Measurements from ENCODE around the gene ISL2. TPM values are rescaled to one million over a fixed set of nuclear protein-coding genes. Genes with fewer than 3 reads are reported as not detected.
A peak's percentile ranks its signal among the peaks of the same experiment; 100 is the strongest.

The ISL2 gene
- total and polyA plus RNA-seq, 9 of the 15 experiments (the other 6 are each of a cell fraction or from before 2014, with no cell fraction given), result 0.15 to 23.7 (median 4.0) TPM

DNA sequence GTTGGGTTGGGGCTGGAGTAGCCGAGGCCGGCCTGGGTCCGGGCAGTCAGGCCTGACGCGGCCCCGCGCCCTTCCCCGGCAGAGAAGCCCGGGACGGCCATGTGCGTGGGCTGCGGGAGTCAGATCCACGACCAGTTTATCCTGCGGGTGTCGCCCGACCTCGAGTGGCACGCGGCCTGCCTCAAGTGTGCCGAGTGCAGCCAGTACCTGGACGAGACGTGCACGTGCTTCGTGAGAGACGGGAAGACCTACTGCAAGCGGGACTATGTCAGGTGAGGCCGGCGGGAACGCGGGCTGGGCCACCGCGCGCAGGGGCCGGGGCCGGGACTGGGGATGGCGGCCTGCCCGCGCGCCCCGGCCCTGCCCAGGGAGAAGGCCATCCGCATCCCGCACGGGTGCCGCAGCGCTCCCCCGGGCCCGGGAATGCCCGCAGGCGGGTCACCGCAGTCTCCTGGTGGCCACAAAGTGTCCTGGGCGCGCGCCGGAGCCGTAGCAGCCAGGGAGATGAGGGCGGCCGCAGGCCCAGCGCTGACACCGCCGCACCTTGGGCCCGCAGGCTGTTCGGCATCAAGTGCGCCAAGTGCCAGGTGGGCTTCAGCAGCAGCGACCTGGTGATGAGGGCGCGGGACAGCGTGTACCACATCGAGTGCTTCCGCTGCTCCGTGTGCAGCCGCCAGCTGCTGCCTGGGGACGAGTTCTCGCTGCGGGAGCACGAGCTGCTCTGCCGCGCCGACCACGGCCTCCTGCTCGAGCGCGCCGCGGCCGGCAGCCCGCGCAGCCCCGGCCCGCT is 1.3 kb downstream of the ISL2 start (continued):
- no peak for TF ChIP-seq COPS2 (conservative IDR thresholded peaks at IDR 0.05)
- no peak for TF ChIP-seq EP300 (IDR thresholded peaks at IDR 0.05; ENCODE audit: low read length)
- TF ChIP-seq, protein P1, sequence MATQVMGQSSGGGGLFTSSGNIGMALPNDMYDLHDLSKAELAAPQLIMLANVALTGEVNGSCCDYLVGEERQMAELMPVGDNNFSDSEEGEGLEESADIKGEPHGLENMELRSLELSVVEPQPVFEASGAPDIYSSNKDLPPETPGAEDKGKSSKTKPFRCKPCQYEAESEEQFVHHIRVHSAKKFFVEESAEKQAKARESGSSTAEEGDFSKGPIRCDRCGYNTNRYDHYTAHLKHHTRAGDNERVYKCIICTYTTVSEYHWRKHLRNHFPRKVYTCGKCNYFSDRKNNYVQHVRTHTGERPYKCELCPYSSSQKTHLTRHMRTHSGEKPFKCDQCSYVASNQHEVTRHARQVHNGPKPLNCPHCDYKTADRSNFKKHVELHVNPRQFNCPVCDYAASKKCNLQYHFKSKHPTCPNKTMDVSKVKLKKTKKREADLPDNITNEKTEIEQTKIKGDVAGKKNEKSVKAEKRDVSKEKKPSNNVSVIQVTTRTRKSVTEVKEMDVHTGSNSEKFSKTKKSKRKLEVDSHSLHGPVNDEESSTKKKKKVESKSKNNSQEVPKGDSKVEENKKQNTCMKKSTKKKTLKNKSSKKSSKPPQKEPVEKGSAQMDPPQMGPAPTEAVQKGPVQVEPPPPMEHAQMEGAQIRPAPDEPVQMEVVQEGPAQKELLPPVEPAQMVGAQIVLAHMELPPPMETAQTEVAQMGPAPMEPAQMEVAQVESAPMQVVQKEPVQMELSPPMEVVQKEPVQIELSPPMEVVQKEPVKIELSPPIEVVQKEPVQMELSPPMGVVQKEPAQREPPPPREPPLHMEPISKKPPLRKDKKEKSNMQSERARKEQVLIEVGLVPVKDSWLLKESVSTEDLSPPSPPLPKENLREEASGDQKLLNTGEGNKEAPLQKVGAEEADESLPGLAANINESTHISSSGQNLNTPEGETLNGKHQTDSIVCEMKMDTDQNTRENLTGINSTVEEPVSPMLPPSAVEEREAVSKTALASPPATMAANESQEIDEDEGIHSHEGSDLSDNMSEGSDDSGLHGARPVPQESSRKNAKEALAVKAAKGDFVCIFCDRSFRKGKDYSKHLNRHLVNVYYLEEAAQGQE (IDR thresholded peaks at IDR 0.05; ENCODE audit: borderline replicate concordance), result no peak
- TF ChIP-seq, protein P1 (CRISPR knock-in tag; IDR thresholded peaks at IDR 0.05; ENCODE audit: low read depth), result 0 out of 2 replicates have a peak, but pooled peaks have one; percentile 45
- TF ChIP-seq CBFA2T3 (IDR thresholded peaks at IDR 0.05), result no peak
- TF ChIP-seq, protein P2, sequence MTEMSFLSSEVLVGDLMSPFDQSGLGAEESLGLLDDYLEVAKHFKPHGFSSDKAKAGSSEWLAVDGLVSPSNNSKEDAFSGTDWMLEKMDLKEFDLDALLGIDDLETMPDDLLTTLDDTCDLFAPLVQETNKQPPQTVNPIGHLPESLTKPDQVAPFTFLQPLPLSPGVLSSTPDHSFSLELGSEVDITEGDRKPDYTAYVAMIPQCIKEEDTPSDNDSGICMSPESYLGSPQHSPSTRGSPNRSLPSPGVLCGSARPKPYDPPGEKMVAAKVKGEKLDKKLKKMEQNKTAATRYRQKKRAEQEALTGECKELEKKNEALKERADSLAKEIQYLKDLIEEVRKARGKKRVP (CRISPR knock-in tag; IDR thresholded peaks at IDR 0.05), result no peak
- TF ChIP-seq TEAD2 (tag; IDR thresholded peaks at IDR 0.05), result no peak
- no peak for TF ChIP-seq MBD2 (IDR thresholded peaks at IDR 0.05; ENCODE audit: borderline replicate concordance, low read depth)
- TF ChIP-seq NUFIP1 (IDR thresholded peaks at IDR 0.05; ENCODE audit: partially characterized antibody), result no peak
- TF ChIP-seq FOS (IDR thresholded peaks at IDR 0.05; ENCODE audit: extremely low read depth, insufficient read length), result no peak
- TF ChIP-seq, protein P3, sequence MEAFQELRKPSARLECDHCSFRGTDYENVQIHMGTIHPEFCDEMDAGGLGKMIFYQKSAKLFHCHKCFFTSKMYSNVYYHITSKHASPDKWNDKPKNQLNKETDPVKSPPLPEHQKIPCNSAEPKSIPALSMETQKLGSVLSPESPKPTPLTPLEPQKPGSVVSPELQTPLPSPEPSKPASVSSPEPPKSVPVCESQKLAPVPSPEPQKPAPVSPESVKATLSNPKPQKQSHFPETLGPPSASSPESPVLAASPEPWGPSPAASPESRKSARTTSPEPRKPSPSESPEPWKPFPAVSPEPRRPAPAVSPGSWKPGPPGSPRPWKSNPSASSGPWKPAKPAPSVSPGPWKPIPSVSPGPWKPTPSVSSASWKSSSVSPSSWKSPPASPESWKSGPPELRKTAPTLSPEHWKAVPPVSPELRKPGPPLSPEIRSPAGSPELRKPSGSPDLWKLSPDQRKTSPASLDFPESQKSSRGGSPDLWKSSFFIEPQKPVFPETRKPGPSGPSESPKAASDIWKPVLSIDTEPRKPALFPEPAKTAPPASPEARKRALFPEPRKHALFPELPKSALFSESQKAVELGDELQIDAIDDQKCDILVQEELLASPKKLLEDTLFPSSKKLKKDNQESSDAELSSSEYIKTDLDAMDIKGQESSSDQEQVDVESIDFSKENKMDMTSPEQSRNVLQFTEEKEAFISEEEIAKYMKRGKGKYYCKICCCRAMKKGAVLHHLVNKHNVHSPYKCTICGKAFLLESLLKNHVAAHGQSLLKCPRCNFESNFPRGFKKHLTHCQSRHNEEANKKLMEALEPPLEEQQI (IDR thresholded peaks at IDR 0.05), result no peak
- TF ChIP-seq NFXL1 (CRISPR knock-in tag; IDR thresholded peaks at IDR 0.05), result no peak
- TF ChIP-seq, protein P4, sequence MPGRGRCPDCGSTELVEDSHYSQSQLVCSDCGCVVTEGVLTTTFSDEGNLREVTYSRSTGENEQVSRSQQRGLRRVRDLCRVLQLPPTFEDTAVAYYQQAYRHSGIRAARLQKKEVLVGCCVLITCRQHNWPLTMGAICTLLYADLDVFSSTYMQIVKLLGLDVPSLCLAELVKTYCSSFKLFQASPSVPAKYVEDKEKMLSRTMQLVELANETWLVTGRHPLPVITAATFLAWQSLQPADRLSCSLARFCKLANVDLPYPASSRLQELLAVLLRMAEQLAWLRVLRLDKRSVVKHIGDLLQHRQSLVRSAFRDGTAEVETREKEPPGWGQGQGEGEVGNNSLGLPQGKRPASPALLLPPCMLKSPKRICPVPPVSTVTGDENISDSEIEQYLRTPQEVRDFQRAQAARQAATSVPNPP (IDR thresholded peaks at IDR 0.05; ENCODE audit: borderline replicate concordance, insufficient read depth, insufficient read length), result no peak
- TF ChIP-seq SAFB2 (IDR thresholded peaks at IDR 0.05; ENCODE audit: borderline replicate concordance, low read depth, low read length, severe bottlenecking), result no peak
- no peak for TF ChIP-seq PHB (CRISPR knock-in tag; IDR thresholded peaks at IDR 0.05)
